NCI-H524 (cell line): Measurements from ENCODE around the gene RGP1.

Experiments used
- DNase-seq, 2 experiments: peaks; one replicate each; lab custom pipeline; 2025; lab: John Stamatoyannopoulos, UW

The RGP1 gene

DNA sequence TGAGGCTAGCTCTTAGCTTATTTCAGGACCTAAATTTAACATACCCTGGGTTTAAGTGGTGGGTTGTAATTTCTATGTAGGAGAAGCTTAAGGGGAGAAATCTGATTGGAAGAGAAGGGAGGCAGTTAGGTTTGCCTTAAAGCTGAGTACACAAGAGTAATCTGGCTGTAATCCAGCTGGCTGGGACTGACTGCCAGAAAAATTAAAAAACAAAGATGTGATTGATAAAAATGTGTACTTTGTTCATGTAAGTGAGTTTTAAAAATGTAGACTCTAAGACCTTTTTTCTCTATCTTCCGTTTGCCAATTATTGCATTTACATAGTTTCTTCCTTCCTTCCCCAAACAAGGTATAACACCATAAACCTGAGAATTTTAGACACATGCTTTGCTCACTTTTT, 22.4 kb downstream of the RGP1 start:
- DNase-seq: no peak

DNA sequence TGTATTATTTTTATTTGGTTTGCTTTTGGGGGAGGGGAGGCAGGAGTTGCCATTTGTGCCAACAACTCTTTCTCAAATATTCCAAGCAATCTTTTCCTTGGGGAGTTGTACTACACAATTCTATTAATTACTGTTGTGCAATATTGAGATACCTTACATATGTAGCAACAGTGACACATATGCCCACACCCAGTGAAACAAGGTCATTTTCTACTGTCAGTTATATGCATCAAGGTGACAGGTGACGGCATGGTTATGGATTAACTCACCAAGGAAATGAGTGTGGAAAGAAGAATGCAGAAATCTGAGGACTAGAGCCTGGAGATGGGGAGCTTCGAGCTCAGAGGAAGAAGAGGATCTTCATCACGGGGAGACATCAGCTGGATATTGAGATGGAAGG, 22.9 kb downstream of the RGP1 start:
- DNase-seq: no peak

- DNase-seq: peak in 1 of 2 experiments; percentile 54
These were observed 26.0 kb downstream of the RGP1 start for GRCh38 chr9:35774907-35775635.

DNA sequence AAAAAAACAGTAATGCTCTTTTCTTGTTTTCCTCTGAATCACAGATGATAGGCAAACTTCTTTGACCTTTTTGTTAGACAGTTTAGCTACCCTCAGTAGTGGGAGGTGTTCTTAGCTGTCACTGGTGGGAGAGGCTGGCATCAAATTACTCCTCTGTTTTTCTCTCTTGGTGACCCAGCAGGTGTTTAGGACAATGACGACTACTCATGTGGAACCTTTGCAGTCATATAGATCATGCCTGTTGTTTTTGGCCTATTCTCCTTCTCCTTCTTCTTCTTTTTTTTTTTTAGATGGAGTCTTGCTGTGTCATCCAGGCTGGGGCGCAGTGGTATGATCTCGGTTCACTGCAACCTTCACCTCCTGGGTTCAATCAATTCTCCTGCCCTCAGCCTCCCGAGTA, 26.9 kb downstream of the RGP1 start:
- DNase-seq: peak in 1 of 2 experiments; percentile 68

DNA sequence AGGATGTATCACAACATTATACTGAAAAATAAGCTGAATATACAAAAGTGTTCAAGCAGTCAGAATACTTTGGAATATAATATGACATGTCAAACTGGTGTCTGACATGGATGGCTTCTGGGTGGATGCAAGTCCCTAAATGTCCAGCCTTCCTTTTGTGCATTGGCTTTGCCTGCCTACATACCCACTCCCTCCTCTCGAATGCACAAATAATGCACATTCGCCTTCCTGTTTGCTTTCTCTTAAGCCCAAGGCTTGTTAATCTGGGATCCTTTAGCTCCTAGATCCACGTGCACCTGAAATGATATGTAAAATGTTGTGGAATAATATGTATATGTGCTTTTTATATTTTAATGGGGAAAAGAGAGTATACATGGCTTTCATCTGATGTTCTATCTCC, 29.4 kb downstream of the RGP1 start:
- no peak for DNase-seq

DNA sequence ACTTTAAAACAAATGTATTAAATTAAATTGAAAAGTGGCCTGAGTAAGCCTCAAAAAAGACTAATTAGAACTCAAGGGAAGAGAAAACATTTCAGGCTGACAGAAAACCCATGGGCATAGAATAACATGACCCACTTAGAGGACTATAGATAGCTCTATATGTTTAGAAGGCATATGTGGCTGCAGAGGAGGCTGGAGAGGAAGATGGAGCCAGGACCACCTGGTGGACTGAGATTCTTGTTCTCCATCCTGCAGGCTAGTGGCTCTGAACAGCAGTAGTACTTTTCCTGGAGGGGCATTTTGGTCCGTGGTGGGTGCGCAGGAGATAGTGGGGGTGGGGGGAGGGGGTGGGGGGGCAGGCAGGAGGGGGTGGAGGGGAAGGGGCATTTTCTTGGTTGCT, 32.0 kb downstream of the RGP1 start:
- no peak for DNase-seq

DNA sequence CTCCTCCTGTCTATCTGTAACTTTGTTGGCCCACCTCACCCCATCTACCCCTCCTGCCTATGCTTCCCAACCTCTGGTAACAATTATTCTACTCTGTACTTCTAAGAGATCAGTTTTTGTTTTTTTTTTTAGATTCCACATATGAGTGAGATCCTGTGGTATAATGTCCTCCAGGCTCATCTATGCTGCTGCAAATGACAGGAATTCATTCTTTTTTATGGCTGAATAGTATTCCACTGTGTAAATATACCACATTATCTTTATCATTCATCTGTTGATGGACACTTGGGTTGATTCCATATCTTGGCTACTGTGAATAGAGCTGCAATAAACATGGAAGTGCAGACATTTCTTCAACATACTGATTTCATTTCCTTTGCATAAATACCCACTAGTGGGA, 34.3 kb downstream of the RGP1 start:
- DNase-seq: no peak

DNA sequence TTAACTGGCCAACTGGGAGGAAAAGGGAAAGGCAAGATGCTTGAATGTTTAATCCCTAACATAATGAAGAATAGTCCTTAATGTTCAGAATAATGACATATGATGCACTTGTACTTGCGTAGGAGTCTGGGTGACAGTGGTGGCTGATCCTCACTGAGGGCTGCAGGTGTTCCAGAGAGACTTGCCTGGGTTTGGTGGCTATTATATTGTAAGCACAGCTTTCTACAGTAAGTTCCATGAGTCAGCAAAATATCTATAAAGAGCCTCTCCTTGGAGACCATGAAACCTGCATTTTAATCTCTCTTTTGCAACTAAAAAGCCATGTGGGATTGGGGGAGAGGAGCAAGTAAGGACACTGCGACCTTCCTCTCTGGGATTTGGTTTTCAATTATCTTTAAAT, 40.5 kb downstream of the RGP1 start:
- DNase-seq: peak in 1 of 2 experiments; percentile 12

DNA sequence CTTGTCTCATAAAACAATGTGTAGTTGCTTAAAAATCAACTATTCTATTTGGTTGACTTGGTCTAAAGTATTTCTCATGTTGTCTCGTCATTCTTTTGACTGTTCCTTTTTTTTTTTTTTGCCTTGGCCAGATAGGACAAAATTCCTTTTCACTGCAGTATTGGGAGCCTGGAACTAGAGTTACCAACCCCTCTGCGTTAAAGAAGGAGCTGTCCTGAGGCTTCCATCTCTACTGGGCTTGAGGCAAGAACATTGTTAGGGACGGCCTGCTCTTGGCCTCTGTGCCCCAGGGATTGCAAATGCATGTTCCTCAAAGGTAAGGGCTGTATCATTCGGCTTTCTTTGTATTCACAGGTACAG, 40.9 kb downstream of the RGP1 start:
- no peak for DNase-seq

GRCh38 chr9:35790385-35791296, 41.6 kb downstream of the RGP1 start:
- DNase-seq: peak; percentile 89 to 94

- DNase-seq: peak in 1 of 2 experiments; percentile 25
These were observed 42.3 kb downstream of the RGP1 start, which contains the start of gene NPR2 for GRCh38 chr9:35791297-35791921. NPR2 (plus strand) TSS chr9:35791591; CDS start chr9:35792409, 818 bp downstream.

DNA sequence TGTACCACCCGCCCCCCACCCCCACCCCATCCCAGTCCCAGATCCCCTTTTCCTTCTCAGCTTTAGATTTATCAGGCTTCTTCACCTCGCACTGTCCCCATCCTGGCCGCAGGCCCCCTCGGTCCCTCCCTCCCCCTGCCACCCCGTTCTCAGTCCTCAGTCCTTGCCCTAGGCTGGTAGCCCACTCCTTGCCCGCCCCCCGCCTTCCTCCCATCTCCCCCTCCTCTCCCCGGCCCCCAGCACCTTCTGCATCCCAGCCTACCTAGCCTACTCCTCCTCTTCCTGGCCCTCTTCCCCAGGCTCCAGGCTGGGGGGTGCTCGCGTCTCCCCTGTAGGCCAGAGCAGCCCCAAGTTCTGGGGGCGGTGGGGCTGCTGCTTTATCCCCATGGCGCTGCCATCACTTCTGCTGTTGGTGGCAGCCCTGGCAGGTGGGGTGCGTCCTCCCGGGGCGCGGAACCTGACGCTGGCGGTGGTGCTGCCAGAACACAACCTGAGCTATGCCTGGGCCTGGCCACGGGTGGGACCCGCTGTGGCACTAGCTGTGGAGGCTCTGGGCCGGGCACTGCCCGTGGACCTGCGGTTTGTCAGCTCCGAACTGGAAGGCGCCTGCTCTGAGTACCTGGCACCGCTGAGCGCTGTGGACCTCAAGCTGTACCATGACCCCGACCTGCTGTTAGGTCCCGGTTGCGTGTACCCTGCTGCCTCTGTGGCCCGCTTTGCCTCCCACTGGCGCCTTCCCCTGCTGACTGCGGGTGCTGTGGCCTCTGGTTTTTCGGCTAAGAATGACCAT, 43.1 kb downstream of the RGP1 start:
- DNase-seq: no peak

DNA sequence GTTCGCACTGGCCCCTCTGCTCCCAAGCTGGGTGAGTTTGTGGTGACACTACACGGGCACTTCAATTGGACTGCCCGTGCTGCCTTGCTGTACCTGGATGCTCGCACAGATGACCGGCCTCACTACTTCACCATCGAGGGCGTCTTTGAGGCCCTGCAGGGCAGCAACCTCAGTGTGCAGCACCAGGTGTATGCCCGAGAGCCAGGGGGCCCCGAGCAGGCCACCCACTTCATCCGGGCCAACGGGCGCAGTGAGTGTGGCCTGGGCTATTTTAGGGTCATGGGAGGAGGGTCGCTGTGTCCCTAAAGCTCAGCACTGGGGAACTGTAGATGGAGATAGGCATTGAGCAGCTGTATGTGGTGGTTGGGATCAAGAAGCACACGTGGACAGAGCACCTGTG, 43.7 kb downstream of the RGP1 start:
- no peak for DNase-seq

DNA sequence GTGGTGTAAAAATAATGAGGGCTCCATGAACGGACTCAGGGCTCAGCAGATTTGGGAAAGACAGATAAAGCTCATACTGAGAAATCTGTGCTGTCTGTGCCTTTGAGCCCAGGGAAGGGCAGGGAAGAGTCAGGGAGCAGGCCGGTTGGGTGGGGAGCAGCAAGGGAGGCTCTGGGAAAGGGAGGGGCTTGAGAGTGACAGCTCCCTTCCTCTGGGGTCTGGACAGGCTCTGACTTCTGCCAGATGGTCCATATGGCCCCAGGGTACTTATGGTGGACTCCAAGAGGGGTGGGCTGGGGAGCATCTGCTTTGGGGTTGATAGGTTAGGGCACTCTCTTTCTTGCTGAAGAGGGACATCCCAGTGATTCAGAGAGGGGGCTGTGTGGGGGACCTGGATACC, 44.4 kb downstream of the RGP1 start:
- DNase-seq: peak; percentile 51 to 76

DNA sequence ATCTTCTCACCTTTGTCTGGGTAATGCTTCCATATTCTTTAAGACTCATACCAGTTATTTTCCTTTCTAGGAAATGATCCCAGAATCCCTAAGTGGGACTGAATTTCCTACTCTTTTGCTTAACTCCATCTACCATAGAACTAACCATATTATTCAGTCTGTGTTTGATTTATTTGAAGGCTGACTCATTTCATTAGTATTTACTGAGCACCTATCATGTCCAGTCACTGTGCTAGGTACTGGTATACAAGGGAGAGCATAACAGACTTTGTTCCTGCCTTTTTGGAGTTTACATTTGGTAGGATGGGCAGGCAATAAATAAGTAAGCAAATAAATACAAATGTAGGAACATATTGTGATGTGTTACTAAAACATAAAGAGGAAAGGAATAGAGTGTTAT, 46.6 kb downstream of the RGP1 start:
- no peak for DNase-seq

DNA sequence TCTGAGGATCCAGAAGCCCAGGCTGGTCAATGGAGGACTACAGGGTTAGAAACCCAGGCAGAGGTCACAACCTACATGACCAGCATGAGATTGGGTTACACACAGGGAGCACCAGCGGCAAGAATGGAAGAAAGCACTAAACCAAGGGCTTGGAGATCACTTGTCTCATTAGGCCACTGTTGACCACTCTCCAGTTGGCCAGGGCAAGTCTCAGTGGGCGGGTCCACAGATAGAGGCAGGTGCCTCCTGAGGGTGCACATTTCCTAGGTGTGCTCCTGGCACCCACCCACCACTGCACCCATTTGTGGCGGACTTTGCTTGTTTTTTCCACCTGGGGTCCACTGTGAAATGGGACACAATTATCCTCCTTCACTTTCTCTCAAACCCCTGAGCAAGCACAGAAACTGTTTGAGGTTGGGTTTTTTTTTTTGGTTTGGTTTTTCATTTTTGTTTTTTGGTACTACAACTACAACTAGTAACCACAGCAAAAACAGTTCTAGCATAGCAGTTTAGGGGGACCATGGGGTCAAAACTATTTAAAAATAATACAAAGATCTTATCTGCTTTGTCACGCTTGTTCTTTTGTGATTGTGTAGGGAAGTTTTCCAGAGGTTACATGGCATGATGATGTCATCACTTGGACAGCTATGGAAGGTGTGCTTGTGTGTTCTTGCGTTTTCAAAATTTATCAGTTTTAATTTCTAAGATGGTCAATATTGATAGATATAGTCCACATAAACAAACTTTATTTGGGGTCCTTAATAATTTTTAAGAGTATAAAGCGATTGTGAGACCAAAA, 48.4 kb downstream of the RGP1 start:
- no peak for DNase-seq

DNA sequence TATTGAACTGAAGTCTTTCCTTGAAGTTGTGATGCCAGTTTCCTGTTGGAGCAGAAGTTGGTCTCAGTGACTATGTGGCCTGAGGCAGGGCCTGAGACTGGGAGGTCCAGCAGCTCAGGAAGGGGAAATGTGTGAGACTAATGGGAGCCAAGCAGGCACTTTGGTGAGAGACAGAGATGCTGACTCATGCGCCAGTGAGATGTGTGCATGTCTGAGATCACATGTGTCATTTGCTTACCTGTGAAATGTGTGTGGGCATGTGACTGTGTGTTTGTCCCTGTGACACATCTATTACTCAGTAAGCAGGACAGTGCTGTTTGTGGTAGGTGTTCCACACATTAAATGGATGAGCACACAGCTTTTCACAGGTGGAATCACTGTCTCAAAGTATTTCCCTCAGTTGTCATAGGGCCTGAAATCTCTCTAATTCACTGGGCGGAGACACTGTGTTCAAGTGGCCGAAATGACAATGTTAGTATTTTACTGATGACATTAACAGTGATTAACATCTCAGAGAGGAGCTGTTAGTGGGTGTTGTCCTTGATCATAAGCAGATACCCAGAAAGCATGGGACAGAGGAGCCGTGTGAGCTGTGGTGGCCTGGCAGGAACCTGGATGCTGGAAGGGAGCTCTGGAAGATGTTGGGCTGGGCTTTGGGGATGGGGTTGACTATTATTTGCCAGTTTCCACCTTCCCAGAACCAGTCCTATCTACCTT, 49.7 kb downstream of the RGP1 start:
- no peak for DNase-seq

DNA sequence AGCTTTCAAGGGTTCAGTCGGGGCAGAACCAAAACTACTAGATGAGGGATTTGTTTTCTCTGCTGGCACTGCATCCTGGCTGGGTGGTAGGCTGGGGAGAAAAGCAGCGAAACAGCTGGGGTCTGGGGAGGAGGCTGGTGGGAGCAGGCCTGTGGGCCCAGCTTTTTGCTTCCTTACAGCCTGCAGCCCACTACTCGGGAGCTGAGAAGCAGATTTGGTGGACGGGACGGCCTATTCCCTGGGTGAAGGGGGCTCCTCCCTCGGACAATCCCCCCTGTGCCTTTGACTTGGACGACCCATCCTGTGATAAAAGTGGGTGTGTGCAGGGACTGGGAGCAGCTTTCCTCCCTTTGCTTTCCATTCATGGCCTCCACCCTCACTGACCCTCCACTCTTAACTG, 51.4 kb downstream of the RGP1 start:
- DNase-seq: no peak

GRCh38 chr9:35801328-35802128, 52.4 kb downstream of the RGP1 start:
- no peak for DNase-seq

- DNase-seq: no peak
These were observed 57.0 kb downstream of the RGP1 start for GRCh38 chr9:35806101-35806500.
